HepG2 (cell line): Measurements from ENCODE around the gene RGS8. TPM values are rescaled to one million over a fixed set of nuclear protein-coding genes. Genes with fewer than 3 reads are reported as not detected.

ENCODE experiments used
- ATAC-seq: fragments of 200-7000 bp; cut with Tn5 transposase; 3 replicates; pipeline ENCODE4 v1.9.1; 2020; ENCODE audit warnings: mild to moderate bottlenecking, moderate library complexity
- BruUV-seq: library from RNA; stranded (reverse); fragments of 400-500 nt; replicated peaks from 2 replicates; lab custom pipeline; 2021; lab: Mats Ljungman, UMichigan
- CTCF ChIA-PET: fragments of 300-600 bp; formaldehyde crosslinking; extraction: SDS; loops from one replicate; lab custom pipeline; 2021; ENCODE audit warnings: low total read pairs, inconsistent platforms, low intra/inter-chr PET ratio; lab: Yijun Ruan, JAX
- POLR2A ChIA-PET: fragments of 350-600 bp; sonication (Branson Sonifier 250); formaldehyde crosslinking; loops from one replicate; lab custom pipeline; 2020; ENCODE audit warnings: antibody characterized with exemption, inconsistent platforms; lab: Yijun Ruan, JAX
- DNase-seq: peaks from one replicate; pipeline ENCODE4 v3.0.0-alpha.2; 2015; ENCODE audit warnings: low spot score
- FAIRE-seq: peaks from 3 replicates; lab custom pipeline; 2011; peaks lifted over from hg19 to GRCh38; lab: Jason Lieb, UNC
- H2AFZ ChIP-seq: one replicate; pipeline ENCODE4 v1.6.1; 2011; ENCODE audit warnings: low read length, inconsistent platforms
- H3K27ac ChIP-seq: fragments of 300-600 bp; 3 replicates; pipeline ENCODE4 v1.8.0; 2011; ENCODE audit warnings: mixed run types, mild to moderate bottlenecking, mixed read lengths, low read length, inconsistent platforms; ENCODE audit not compliant: insufficient read depth; ENCODE audit errors: extremely low read length
- H3K27me3 ChIP-seq, 2 experiments: fragments of 200-600 bp in 1 of 2; 2 replicates in 1 of 2; 3 replicates in 1 of 2; pipeline versions ENCODE4 v1.6.0 to v1.8.0; 2011; ENCODE audit warnings: low read length in 2 of 2, mild to moderate bottlenecking in 2 of 2, moderate library complexity in 2 of 2, inconsistent platforms in 1 of 2; ENCODE audit not compliant: insufficient read depth in 2 of 2, control insufficient read depth in 1 of 2
- H3K36me3 ChIP-seq, 2 experiments: fragments of 200-600 bp in 1 of 2; replicated peaks in 1 of 2; 2 replicates in 1 of 2; 3 replicates in 1 of 2; pipeline versions ENCODE4 v1.5.1 to v1.8.0; 2011; ENCODE audit warnings: low read length in 2 of 2, inconsistent platforms in 1 of 2; ENCODE audit not compliant: insufficient read depth in 2 of 2, control insufficient read depth in 1 of 2
- H3K4me1 ChIP-seq: 2 replicates; pipeline ENCODE4 v1.5.1; 2012; ENCODE audit warnings: low read length, inconsistent platforms; ENCODE audit not compliant: insufficient read depth
- H3K4me2 ChIP-seq: 2 replicates; pipeline ENCODE4 v1.6.0; 2011; ENCODE audit warnings: low read depth, low read length, inconsistent platforms
- H3K4me3 ChIP-seq, 3 experiments: fragments of 200-600 bp in 1 of 3; sonication (generic), shearing (Covaris generic) in 1 of 3; replicated peaks in 1 of 3; 2 replicates each; pipeline ENCODE4 v1.5.1; 2011 to 2016; ENCODE audit warnings: low read length in 3 of 3, inconsistent platforms in 2 of 3, low read depth in 2 of 3, mild to moderate bottlenecking in 2 of 3, control low read depth in 1 of 3, mixed read lengths in 1 of 3; ENCODE audit not compliant: insufficient read depth in 1 of 3
- H3K79me2 ChIP-seq: one replicate; pipeline ENCODE4 v1.6.1; 2011; ENCODE audit warnings: low read length, inconsistent platforms; ENCODE audit not compliant: insufficient read depth
- H3K9ac ChIP-seq: 2 replicates; pipeline ENCODE4 v1.6.0; 2011; ENCODE audit warnings: mild to moderate bottlenecking, low read depth, low read length, inconsistent platforms; ENCODE audit not compliant: insufficient read depth
- H3K9me3 ChIP-seq: 2 replicates; pipeline ENCODE4 v1.5.1; 2012; ENCODE audit warnings: mild to moderate bottlenecking, low read length
- H4K20me1 ChIP-seq: 2 replicates; pipeline ENCODE4 v1.6.0; 2011; ENCODE audit warnings: inconsistent platforms, mild to moderate bottlenecking, low read length, moderate library complexity; ENCODE audit not compliant: insufficient read depth
- BORCS8-MEF2B ChIP-seq: sonication (generic); formaldehyde crosslinking; IDR thresholded peaks from 2 replicates; pipeline ENCODE4 v1.8.0; 2022; ENCODE audit warnings: mild to moderate bottlenecking, missing genetic modification reagents
- EED ChIP-seq: sonication (generic); formaldehyde crosslinking; IDR thresholded peaks from 2 replicates; pipeline ENCODE4 v1.5.0; 2020; ENCODE audit warnings: mild to moderate bottlenecking, missing genetic modification reagents
- GABPA ChIP-seq, 2 experiments: IDR thresholded peaks; 2 replicates each; pipeline ENCODE4 v1.6.1; 2011 to 2016; ENCODE audit warnings: low read depth in 2 of 2, low read length in 1 of 2, missing biosample characterization in 1 of 2, missing genetic modification characterization in 1 of 2
- HOMEZ ChIP-seq: IDR thresholded peaks from 2 replicates; pipeline ENCODE4 v1.6.1; 2016; ENCODE audit warnings: low read depth
- IRF1 ChIP-seq: sonication (generic); formaldehyde crosslinking; IDR thresholded peaks from 2 replicates; pipeline ENCODE4 v1.4.0; 2020; ENCODE audit warnings: low read depth, mild to moderate bottlenecking, missing genetic modification reagents
- LRRFIP1 ChIP-seq: sonication (generic); formaldehyde crosslinking; conservative IDR thresholded peaks from 2 replicates; pipeline ENCODE4 v1.4.0; 2020; ENCODE audit warnings: missing genetic modification reagents
- NAIF1 ChIP-seq: sonication (generic); formaldehyde crosslinking; IDR thresholded peaks from 2 replicates; pipeline ENCODE4 v1.5.0; 2020; ENCODE audit warnings: mild to moderate bottlenecking, missing genetic modification reagents, borderline replicate concordance
- NFIC ChIP-seq: IDR thresholded peaks from 2 replicates; pipeline ENCODE4 v1.6.1; 2012; ENCODE audit warnings: mild to moderate bottlenecking, low read length, inconsistent platforms
- SATB2 ChIP-seq: sonication (generic); formaldehyde crosslinking; IDR thresholded peaks from 2 replicates; pipeline ENCODE4 v1.5.0; 2020; ENCODE audit warnings: missing genetic modification reagents
- SUZ12 ChIP-seq: fragments of 150-350 bp; IDR thresholded peaks from 2 replicates; pipeline ENCODE4 v1.6.1; 2014; ENCODE audit warnings: low read depth, low read length
- TCF7L2 ChIP-seq: IDR thresholded peaks from 2 replicates; pipeline ENCODE4 v1.6.1; 2011; ENCODE audit warnings: mild to moderate bottlenecking, low read depth, low read length, moderate library complexity
- ZBTB43 ChIP-seq: sonication (generic); formaldehyde crosslinking; conservative IDR thresholded peaks from 2 replicates; pipeline ENCODE4 v1.4.0; 2020; ENCODE audit warnings: missing genetic modification reagents
- ZBTB46 ChIP-seq: sonication (generic); formaldehyde crosslinking; IDR thresholded peaks from 2 replicates; pipeline ENCODE4 v1.4.0; 2020; ENCODE audit warnings: mild to moderate bottlenecking, missing genetic modification reagents, borderline replicate concordance
- ZNF180 ChIP-seq: sonication (generic); formaldehyde crosslinking; IDR thresholded peaks from 2 replicates; pipeline ENCODE4 v1.4.0; 2020; ENCODE audit warnings: low read depth, missing genetic modification reagents, borderline replicate concordance
- ZNF207 ChIP-seq: fragments of 450-650 bp; IDR thresholded peaks from 2 replicates; pipeline ENCODE4 v1.6.1; 2016; ENCODE audit warnings: antibody characterized with exemption, borderline replicate concordance
- ZNF547 ChIP-seq: sonication (generic); formaldehyde crosslinking; IDR thresholded peaks from 2 replicates; pipeline ENCODE4 v1.5.1; 2020; ENCODE audit warnings: mild to moderate bottlenecking, missing genetic modification reagents
- ZNF652 ChIP-seq: IDR thresholded peaks from 2 replicates; pipeline ENCODE4 v1.6.1; 2016; ENCODE audit warnings: low read depth, borderline replicate concordance
- WGBS: methylation state at CpG from one replicate; pipeline ENCODE4 v1.1.6; 2017; ENCODE audit warnings: low lambda C conversion rate; 5-methylcytosine and 5-hydroxymethylcytosine counted together
- in situ Hi-C: cut with HindIII; loops from 2 replicates; pipeline ENCODE4 v1.10.0; 2017; ENCODE audit warnings: low pct_unique_long_range_greater_than_20kb; ENCODE audit not compliant: extremely low pct_ligation_motif_present
- intact Hi-C: fragments of 100-400 bp; cut with micrococcal nuclease; formaldehyde crosslinking; loops from one replicate; pipeline ENCODE4 v1.10.0; 2022; ENCODE audit not compliant: unreplicated experiment
- polyA plus RNA-seq, 8 experiments: library from polyadenylated mRNA; depleted of rRNA in 3 of 8; stranded (reverse) in 7 of 8; unstranded in 1 of 8; fragments of >200 nt; fragmentation: Illumina TruSeq in 4 of 8; extraction: Trizol in 4 of 8; gene quantifications; 2 replicates each; pipeline versions ENCODE4 v1.2.1 to v1.2.3, GENCODE V29; 2011 to 2016; ENCODE audit warnings: low read depth in 4 of 8, missing spikeins in 1 of 8, mixed read lengths in 1 of 8; ENCODE audit not compliant: insufficient read depth in 1 of 8
- total RNA-seq, 5 experiments: library from RNA; depleted of rRNA; stranded (reverse); fragments of >200 nt; fragmentation: Illumina TruSeq; extraction: Trizol; gene quantifications; 2 replicates each; pipeline ENCODE4 v1.2.3, GENCODE V29; 2016; ENCODE audit warnings: low read depth in 1 of 5

Gene RGS8
- total and polyA plus RNA-seq, 2 of the 13 experiments (the other 11 are each of a cell fraction or from before 2014, with no cell fraction given) = not detected

GRCh38 chr1:182671750-182672486 is 12.5 kb downstream of the RGS8 start:
- in situ Hi-C loops (no loop called here), intact Hi-C loops (no loop called here)
- Histone ChIP-seq H3K79me2 (no peaks in the 10 kb centered on the region), H3K27me3 (peaks cover 2 to 48% of the 10 kb centered on the region in 2 experiments; a peak in 3 of 5 replicates), H4K20me1 (no peaks in the 10 kb centered on the region), H3K4me3 (no peak overlapping the region), H3K9ac (no peak overlapping the region), H3K4me2 (no peak overlapping the region), H3K27ac (no peak overlapping the region), H3K4me1 (no peaks in the 10 kb centered on the region), H2AFZ (no peak overlapping the region), H3K36me3 (no peaks in the 10 kb centered on the region), H3K9me3 (no peaks in the 10 kb centered on the region)
- CTCF ChIA-PET = no interaction called here
- no peak for DNase-seq
- no TSS peak for BruUV-seq
- no peak for FAIRE-seq
- POLR2A ChIA-PET = no interaction called here
- no peak for ATAC-seq
- WGBS = 4% methylated on average over 4 of the region's 12 CpGs
- no peak for TF ChIP-seq ZNF547 (CRISPR knock-in tag)
- TF ChIP-seq IRF1 (CRISPR knock-in tag) = no peak
- no peak for TF ChIP-seq TCF7L2
- no peak for TF ChIP-seq GABPA (IDR thresholded peaks at IDR 0.05; ENCODE audit: low read depth, low read length)
- no peak for TF ChIP-seq GABPA (CRISPR knock-in tag; IDR thresholded peaks at IDR 0.05; ENCODE audit: low read depth)
- TF ChIP-seq ZBTB43 (CRISPR knock-in tag) = no peak
- TF ChIP-seq SATB2 (CRISPR knock-in tag) = no peak
- TF ChIP-seq ZNF652 (CRISPR knock-in tag) = no peak
- no peak for TF ChIP-seq ZNF180
- no peak for TF ChIP-seq ZNF207
- TF ChIP-seq ZBTB46 (CRISPR knock-in tag) = no peak
- TF ChIP-seq LRRFIP1 (CRISPR knock-in tag) = no peak
- no peak for TF ChIP-seq EED (CRISPR knock-in tag)
- no peak for TF ChIP-seq HOMEZ
- TF ChIP-seq NFIC = no peak
- no peak for TF ChIP-seq BORCS8-MEF2B (CRISPR knock-in tag)
- TF ChIP-seq NAIF1 (CRISPR knock-in tag) = no peak
- TF ChIP-seq SUZ12 = no peak
